Measurements from ENCODE around the gene PACS2. TPM values are rescaled to one million over a fixed set of nuclear protein-coding genes. Genes with fewer than 3 reads are reported as not detected.
"Not testable (repeated sequence)": the region's sequence is repeated elsewhere in the genome, so short reads cannot be mapped to it uniquely, and the experiment has no call there.

PACS2 gene
- total RNA-seq (2014; rRNA removed; shearing (Covaris generic)) = 11.6 and 28.2 TPM in 2 replicates

DNA sequence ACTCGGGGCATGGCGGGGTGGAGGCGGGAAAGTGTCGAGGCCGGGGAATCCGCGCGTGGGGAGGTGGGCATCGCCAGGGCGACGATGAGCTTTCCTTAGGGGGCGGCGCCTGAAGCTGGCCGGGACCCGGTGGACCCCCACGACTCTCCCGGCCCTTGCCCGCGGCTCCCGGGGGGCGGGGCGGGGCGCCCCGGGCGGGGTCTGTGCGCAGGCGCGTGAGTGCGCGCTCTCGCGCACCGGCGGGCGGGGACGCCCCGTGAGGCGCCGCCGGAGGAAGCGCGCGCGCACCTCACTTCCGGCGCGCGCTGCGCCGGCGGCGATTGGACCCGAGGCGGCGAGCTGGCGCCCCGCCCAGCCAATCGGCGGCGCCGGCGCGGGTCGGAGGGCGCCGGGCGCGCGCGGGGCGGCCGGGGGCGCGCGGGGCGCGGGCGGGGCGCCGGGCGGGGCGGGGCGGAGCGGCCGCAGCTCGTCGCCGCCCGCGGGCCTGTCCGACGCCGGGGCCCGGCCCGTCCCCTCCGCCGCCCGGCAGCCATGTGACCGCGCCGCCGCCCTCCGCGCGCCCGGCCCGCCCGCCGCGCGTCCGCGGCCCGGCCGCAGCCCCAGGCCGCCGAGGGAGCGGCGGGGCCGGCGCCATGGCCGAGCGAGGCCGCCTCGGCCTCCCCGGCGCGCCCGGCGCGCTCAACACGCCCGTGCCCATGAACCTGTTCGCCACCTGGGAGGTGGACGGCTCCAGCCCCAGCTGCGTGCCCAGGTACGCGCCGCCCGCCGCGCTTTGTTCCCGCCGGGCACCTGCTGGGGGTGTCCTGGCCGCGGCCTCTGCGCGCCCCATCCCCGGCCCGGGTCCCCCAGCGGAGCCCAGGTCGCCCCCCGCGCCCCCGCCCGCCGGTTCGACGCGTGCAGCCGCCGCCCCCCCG, at the start of gene PACS2:
TSS of gene PACS2 (plus strand) at position 462 of the 914 bp plus-strand sequence. CDS start at position 633, 171 bp downstream.
- peak; percentile 93 for DNase-seq (ENCODE audit: low read depth)

DNA sequence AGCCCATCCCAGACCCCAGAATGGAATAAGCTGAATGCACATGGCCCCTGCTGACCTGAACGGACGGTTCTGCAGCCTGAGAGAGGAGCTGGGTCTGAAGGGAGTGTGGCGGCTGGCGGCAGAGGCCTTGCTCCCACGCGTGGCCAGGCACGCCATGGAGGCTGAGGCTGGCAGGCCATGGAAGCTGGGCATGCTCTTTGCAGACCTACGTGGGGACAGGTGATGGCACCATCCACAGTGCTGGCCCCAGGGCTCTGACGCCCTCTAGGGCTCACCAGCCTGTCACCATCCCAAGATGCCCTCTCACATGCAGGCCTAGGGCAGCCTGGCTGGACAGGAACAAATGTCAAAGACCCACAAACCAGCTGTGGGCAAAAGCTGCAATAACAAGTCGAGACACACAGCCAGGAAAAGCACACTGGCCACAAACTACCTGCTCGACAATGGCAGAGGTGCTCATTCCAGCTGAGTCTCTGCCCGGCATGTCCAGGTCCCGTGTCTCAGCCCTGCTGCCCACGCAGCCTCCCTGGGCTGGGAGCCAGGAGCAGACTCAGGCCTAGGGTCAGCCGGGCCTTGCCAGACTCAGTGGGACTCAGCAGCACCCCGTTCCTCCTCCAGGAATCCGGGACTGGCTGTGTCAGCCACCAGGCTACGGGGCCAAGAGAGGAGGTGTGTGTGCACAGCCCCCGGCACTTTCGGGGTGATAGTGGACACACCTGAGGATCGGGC, 46.6 kb upstream of the PACS2 start:
- no peak for DNase-seq (ENCODE audit: low read depth)

DNA sequence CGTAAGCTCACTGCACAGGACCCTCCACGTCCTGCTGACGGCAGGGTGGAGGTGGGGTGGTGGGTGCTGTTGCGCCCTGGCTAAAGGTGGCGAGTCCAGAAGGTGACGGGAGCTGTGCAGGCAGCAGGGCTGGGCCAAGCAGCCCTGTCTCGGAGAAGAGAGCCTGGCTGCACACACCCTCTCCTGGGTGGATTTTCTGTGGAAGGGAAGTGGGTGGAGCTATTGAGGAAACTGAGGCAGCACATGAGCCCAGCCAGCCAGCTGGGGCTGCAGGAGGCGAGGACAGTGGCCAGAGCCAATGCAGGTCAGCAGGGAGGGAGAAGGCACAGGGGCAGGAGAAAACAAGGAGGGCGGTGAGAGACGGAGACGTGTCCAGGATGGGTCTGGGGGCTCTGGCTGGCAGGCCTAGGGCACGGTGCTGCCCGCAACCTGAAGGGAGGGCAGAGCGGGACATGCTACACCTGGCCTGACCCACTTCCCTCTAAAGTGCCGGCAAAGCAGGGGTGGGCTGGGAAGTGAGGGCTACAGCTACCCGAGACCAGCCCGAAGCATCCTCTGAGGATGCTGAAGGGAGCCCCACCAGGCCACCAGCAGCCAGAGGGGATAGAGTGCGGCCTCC, 45.7 kb upstream of the PACS2 start:
- no peak for DNase-seq (ENCODE audit: low read depth)

DNA sequence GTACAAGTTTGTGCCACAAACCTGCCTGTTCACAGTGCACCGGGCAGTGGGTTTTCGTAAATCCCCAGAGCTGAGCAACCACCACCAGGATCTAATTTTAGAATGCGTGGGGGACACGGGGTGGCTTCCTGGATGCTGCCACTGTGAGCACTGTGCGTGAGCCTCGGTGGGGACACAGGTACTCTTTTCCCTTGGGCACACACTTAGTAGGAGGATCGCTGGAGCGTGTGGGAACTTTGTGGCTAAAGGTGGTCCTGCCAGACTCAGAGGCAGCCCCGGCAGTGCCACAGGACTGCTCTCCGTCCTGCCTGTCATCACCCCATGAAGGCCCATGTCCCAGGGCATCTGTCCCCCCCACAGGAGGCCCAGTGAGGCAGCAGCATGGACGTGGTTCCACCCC, 45.1 kb upstream of the PACS2 start:
- no peak for DNase-seq (ENCODE audit: low read depth)

DNA sequence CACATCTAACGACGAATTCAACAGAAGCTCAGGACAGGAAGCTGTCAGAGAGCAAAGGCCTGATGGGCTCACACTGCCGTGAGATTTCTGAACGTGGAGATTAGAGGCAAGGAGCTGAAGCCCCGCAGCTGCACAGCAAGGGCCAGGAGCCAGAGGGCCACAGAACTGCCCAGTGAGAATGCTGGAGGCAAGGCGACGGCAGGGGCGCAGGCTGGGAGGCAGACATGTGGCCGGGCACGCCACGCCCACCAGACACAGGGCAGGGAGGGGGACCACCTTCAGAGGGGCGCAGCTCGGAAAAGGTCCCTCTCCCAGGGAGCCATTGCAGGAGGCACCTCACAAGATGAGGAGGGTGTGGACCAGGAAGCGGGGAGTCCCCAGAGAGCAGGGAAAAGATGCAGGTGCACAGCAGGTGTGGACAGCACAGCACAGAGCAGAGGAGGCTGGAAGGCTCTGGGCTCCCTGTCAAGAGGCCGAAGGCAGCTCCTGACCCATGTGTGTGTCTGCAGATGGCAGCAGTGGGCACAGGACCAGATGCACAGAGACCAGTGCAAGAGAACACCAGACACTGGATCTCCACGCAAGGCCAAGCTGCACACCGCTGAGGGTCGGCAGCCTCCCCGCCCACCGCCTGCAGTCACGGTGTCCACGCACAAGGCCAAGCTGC, 43.2 kb upstream of the PACS2 start:
- no peak for DNase-seq (ENCODE audit: low read depth)

DNA sequence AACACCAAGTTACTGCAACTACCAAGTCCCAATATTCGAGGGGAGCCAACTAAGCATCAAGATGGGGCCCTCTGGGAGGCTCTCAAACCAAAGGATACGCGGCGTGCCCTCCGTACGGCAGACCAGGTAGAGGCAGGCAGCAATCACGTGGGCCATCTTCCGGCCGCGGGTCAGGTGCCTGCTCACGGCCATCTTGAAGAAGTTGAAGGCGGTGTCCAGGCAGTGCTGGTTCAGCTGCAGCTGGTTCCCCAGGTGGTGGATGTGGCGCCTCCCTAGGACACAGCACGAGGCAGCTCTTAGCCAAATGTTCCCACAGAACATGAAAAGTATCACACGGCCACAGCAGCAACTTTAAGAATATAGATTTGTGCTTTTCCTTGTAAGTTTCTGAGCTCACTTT, 41.9 kb upstream of the PACS2 start:
- no peak for DNase-seq (ENCODE audit: low read depth)

DNA sequence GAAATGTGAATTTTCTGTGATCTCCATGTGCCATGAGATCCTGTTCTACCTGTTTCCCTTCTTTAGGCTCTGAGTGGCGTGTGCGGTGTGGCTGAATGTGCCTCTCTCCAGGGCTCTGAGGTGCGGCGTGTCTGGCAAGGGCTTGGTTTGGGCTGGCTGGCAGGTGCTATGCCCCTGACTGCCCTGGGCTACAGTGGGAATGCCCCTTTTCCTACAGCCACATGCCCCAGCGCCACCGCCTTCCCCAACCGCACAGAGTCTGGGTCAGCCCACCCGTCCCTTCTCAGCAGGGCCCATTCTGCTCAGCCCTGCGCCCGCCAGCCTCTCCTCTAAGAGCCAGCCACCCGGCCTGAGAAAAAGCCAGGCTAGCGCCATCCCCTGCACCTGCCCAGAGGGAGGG, 41.5 kb upstream of the PACS2 start:
- no peak for DNase-seq (ENCODE audit: low read depth)

DNA sequence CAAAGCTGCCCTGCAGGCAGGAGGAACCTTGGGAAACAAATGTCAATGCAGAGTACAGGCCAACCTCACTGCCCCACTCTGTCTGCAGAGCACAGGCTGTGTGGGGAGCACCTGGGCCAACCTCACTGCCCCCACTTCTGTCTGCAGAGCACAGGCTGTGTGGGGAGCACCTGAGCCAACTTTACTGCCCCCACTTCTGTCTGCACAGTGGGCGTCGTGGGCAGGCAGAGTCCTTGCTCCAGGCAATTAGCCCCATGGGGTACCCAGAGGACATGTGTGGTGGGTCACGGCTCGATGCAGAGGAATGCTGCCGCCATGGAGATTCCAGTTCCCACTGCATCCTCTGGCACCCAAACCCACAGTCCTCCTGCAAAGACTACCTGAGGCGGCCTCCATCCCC, 39.9 kb upstream of the PACS2 start:
- no peak for DNase-seq (ENCODE audit: low read depth)

DNA sequence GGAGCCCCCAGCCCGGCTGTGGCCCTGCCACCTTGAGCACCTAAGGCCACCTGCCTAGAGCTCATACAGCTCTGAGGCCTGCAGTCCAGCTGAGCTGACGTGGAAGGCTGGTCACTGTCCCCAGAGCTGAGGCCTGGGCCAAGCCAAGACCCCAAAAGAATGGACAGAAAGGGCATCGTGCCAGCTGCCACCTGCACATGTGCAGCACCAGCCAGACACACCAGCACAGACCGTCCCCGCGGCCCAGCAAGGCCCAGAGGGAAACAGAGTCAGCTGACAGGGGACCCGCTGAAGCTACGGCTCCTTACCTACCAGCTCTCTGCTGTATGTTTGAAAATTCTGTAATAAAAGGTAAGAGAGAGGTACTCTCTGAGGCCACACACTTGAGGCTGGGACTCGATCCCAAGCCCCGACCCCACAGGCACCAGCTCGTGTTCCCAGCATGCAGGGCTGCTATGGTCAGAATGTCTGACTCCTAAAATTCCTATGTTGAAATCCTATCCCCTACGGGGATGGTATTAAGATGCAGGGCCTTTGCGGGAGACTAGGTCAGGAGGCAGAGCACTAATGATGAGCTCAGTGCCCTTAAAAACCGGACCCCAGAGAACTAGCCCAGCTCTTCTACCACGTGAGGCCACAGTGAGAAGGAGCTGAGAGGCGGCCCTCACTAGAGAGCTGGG, 39.1 kb upstream of the PACS2 start:
- peak; percentile 46 for DNase-seq (ENCODE audit: low read depth)

DNA sequence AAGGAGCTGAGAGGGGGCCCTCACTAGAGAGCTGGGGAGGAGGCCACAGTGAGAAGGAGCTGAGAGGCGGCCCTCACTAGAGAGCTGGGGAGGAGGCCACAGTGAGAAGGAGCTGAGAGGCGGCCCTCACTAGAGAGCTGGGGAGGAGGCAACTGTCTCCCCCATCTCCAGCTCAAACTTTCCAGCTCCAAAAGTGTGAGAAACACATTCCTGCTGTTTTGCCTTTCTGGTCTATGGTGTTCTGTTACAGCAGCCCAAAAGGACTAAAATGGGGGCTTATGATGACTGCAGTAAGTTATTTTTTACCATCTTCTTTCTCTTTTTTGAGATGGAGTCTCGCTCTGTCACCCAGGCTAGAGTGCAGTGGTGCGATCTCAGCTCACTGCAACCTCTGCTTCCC, 37.1 kb upstream of the PACS2 start:
- DNase-seq (ENCODE audit: low read depth) = not testable (repeated sequence)

DNA sequence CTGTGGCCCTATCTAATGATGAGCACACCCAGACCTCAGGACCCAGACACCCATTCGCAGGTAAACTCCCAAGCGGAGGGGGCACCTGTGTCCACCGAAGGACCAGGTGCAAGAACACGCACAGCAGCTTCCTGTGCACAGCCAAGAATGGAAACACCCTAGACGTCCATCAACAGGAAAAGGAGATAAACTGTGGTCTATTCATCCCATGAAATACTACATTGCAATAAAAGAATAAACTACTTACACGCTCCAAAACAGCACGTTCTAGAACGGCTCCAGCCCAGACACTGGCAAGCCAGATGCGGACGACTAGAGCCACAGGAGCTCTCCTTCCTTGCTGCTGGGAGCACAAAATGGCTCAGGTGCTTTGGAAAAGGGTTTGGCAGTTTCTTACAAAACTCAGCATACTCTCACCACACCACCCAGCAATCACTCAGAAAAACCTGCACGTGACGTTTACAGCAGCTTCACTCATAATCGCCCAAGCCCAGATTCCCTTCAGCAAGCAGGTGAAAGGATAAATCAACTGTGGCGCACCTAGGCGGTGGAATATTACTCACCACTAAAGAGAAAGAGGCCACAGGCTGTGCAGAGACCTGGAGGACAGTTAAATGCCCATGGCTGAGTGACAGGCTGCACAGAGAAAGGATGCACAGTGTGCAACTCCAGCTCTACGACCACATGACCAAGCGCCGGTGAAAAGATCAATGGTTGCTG, 34.7 kb upstream of the PACS2 start:
- no peak for DNase-seq (ENCODE audit: low read depth)

DNA sequence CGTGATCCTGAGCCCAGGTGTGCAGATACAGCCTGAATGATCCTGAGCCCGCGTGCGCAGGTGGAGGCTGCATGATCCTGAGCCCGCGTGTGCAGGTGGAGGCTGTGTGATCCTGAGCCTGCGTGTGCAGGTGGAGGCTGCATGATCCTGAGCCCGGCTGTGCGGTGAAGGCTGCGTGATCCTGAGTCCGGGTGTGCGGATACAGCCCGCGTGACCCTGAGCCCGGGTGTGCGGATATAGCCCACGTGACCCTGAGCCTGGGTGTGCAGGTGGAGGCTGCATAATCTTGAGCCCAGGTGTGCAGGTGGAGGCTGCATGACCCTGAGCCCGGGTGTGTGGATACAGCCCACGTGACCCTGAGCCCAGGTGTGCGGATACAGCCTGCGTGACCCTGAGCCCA, 34.0 kb upstream of the PACS2 start:
- DNase-seq (ENCODE audit: low read depth) = no peak

DNA sequence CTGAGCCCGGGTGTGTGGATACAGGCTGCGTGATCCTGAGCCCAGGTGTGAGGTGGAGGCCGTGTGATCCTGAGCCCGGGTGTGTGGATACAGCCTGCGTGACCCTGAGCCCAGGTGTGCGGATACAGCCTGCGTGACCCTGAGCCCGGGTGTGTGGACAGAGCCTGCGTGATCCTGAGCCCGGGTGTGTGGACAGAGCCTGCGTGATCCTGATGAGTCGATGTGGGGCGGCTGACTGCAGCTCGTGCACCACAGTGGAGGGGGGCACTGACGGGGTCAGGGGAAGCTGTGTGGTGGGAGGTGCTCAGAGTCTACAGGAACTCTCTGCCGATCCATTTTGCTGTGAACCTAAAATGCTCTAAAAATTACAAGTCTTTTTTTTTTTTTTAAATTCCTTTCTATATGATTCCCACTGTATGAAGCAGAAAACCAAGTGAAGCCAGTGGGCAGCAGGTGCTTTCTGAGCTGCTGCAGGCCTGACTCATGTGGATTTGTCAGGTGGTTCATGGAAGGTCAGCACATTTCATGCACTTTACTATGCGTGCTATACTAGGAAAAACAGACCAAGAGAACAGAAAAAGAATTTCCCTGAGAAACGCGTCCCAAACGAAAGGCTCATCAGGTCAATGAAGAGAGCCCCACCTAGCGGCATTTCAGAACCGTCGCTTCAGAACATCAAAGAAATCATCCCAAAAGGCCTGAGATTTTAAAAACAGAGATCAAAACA, 33.0 kb upstream of the PACS2 start:
- peak; percentile 64 for DNase-seq (ENCODE audit: low read depth)

DNA sequence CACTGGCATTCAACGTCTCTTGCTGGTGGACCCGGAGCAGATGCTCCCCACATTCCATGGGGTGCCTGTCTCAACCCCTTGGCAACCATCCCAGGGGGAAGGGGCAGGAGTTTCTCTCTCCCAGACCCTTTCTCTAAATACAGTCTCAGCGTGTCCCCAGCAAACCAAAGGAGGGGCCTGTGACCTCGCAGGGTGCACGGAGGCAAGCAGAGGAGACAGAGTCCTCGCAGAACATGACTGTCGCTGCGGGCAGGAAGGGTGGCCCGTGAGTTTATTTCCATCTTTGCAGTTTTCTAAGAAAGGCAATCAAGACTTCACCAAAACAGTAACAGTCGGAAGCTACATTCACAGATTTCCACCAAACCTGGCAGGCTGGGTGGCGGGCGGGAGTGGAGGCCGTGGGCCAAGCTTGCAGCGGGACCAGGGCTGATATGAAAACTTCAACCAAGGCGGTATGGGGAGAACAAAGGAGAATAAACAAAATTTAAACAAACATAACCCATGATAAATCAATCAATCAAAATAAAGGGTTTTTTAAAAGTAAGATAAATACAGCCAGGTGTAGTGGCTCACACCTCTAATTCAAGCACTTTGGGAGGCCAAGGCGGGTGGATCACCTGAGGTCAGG, 32.3 kb upstream of the PACS2 start:
- no peak for DNase-seq (ENCODE audit: low read depth)

DNA sequence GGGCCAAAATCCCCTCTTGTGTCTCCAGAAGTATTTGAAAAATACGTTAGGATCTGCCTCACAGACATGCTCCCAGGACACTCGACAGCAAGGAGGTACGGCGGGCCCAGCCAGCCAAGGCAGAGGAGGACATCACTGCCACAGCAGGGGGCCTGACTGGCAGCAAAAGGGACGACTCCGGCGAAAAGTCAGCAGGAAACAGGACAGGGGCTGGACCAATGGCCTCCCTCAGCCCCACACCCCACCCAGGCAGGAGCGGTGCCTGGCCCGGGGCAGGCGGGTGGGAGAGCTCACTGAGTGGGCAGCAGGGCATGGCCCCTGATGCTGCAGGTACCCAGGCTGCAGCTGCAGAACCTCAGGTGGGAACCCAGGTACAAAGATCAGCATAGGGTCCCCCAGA, 31.5 kb upstream of the PACS2 start:
- no peak for DNase-seq (ENCODE audit: low read depth)

DNA sequence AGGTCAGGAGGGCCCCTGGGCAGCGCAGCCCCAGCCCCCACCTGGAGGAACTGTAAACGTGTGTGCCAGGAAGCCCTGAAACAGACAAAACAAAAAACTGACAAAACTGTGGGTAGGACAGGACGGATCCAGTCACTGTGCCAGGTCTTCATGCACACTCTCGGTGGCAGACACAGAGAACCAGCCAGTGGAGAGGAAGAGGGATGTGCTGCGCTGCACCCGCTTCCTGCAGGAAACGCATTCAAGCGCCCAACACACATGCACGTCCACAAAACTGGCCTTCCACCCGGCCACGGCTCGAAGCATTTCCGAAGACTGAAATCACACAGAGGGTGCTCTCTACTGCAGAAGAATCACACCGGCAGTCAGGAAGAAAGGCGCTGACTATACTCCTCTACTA, 30.6 kb upstream of the PACS2 start:
- DNase-seq (ENCODE audit: low read depth) = no peak

DNA sequence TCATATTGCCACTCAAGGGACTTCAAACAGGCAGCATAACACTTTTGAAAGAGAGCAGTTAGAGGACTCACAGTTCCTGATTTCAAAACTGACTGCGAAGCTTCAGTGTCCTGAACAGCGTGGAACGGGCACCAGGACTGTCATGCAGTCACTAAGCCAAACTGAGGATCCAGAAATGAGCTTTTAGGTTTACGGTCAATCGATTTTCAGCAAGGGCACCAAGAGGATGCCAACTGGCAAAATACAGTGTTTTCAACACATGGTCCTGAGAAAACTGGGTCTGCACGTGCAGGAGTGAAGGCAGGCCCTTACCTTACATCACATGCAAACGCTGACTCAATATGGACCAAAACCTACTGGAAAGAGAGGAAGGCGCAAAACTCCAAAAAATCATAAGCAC, 29.4 kb upstream of the PACS2 start:
- DNase-seq (ENCODE audit: low read depth) = no peak

DNA sequence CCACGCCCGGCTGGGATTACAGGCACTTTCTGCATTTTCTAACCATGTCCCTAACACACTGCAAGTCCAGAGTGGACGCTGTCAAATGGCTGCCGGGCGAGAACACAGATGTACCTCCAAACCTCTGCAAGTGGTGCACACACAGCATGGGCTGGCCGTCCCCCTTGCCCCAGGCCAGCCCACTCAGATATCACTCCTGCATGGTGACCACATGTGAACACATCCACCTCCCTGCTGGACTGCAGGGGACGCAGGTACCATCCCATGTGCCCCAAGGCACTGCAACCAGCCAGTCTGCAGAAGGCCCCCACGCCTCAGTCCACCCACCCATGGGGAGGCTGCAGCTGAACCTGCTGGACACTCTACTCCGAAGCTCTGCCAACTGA, 27.8 kb upstream of the PACS2 start:
- no peak for DNase-seq (ENCODE audit: low read depth)

DNA sequence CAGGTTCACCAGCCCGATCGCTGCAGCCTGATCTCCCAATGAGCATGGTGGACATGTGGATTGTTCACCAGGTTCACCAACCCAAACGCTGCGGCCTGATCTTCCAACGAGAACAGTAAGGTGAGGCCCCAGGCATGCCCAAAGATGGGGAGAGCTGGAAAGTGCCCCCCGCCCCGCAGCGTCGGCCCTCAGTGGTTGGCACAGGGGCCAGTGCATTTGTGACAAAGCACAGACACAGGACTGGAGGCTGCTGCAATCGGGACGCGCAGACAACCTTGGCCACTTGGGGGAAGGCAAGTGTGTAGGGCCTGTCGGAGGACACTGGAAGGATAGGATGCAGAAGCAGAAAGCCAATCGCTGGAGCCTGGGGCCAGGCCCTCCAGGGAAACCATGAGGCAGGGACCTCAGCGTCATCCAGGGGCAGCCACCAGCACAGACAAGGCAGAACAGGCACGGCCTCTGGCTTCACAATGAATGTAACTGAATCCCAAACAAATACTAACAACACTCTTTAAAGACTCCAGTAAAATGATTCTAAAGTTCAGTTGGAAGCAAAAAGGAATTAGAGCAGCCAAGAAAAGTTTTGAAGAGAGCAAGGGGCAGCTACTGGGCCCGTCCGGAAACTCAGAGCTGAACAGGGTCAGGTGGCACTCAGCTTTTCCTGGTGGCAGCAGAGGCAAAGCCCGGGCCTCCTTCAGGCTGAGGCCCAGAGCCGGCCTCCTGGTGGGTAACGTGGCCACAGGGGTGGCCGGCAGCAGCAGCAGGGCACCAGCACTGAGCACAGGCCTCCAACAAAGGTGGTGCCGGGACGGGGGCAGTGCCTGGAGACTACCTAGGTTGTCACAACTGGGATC, 27.1 kb upstream of the PACS2 start:
- no peak for DNase-seq (ENCODE audit: low read depth)

Measured in Daoy (cell line).